BE2C (cell line): Measurements from ENCODE around the gene PLXNC1.

ENCODE experiments used
- DNase-seq: peaks from one replicate; pipeline ENCODE4 v3.0.0-alpha.2; 2020
- H3K27me3 ChIP-seq: fragments of 250-450 bp; sonication (Bioruptor Pico); 2 replicates; pipeline ENCODE4 v1.5.1; 2020; ENCODE audit warnings: mild to moderate bottlenecking
- H3K36me3 ChIP-seq: fragments of 250-450 bp; sonication (Bioruptor Pico); 2 replicates; pipeline ENCODE4 v1.5.1; 2020; ENCODE audit warnings: mild to moderate bottlenecking
- H3K4me1 ChIP-seq: fragments of 250-450 bp; sonication (Bioruptor Pico); 2 replicates; pipeline ENCODE4 v1.5.1; 2020
- H3K4me3 ChIP-seq: 2 replicates; pipeline ENCODE4 v1.5.1; 2011; ENCODE audit warnings: low read depth, low read length
- H3K9me3 ChIP-seq: fragments of 250-450 bp; sonication (Bioruptor Pico); 2 replicates; pipeline ENCODE4 v1.5.1; 2020
- CTCF ChIP-seq: IDR thresholded peaks from 2 replicates; pipeline ENCODE4 v1.5.1; 2012; ENCODE audit warnings: mild to moderate bottlenecking, low read depth, low read length

The PLXNC1 gene

GRCh38 chr12:94333396-94333795 lies 185.0 kb downstream of the PLXNC1 start:
- Histone ChIP-seq H3K36me3 (no peaks in the 10 kb centered on the region), H3K27me3 (no peaks in the 10 kb centered on the region), H3K4me3 (no peak overlapping the region), H3K9me3 (no peaks in the 10 kb centered on the region), H3K4me1 (no peaks in the 10 kb centered on the region)
- no peak for DNase-seq
- TF ChIP-seq CTCF = no peak

GRCh38 chr12:94336211-94336925 lies 188.0 kb downstream of the PLXNC1 start:
- H3K36me3 ChIP-seq = no peaks in the 10 kb centered on the region
- DNase-seq = no peak
- no peak for TF ChIP-seq CTCF
- no peaks in the 10 kb centered on the region for H3K4me1 ChIP-seq
- H3K27me3 ChIP-seq = no peaks in the 10 kb centered on the region
- no peaks in the 10 kb centered on the region for H3K9me3 ChIP-seq
- no peak overlapping the region for H3K4me3 ChIP-seq

GRCh38 chr12:94338006-94338794 lies 189.8 kb downstream of the PLXNC1 start:
- Histone ChIP-seq H3K4me1 (no peaks in the 10 kb centered on the region), H3K9me3 (no peaks in the 10 kb centered on the region), H3K36me3 (no peaks in the 10 kb centered on the region), H3K27me3 (no peaks in the 10 kb centered on the region), H3K4me3 (no peak overlapping the region)
- TF ChIP-seq CTCF = no peak
- DNase-seq = no peak

- Histone ChIP-seq H3K9me3 (no peaks in the 10 kb centered on the region), H3K4me1 (no peaks in the 10 kb centered on the region), H3K27me3 (no peaks in the 10 kb centered on the region), H3K4me3 (no peak overlapping the region), H3K36me3 (peaks cover under 1% of the 10 kb centered on the region; the same call in 1 of the 2 replicates)
- DNase-seq = no peak
- TF ChIP-seq CTCF = no peak
Measured at GRCh38 chr12:94340573-94340972, 192.2 kb downstream of the PLXNC1 start.

GRCh38 chr12:94353130-94353529 lies 204.8 kb downstream of the PLXNC1 start:
- Histone ChIP-seq H3K4me1 (no peaks in the 10 kb centered on the region), H3K36me3 (peaks cover 7% of the 10 kb centered on the region; the same call in 1 of the 2 replicates)
- TF ChIP-seq CTCF = no peak

More at GRCh38 chr12:94353130-94353529, 204.8 kb downstream of the PLXNC1 start:
- Histone ChIP-seq H3K9me3 (no peaks in the 10 kb centered on the region; the same call in none of the 2 replicates), H3K4me3 (no peak overlapping the region), H3K27me3 (no peaks in the 10 kb centered on the region)
- no peak for DNase-seq
